Stomach (tissue), 9 donors: ENCODE results near the gene USP12. TPM values are rescaled to one million over a fixed set of nuclear protein-coding genes. Genes with fewer than 3 reads are reported as not detected.

Source experiments
- DNase-seq, 2 donors: peaks; one replicate each; pipeline versions ENCODE4 v3.0.0 to v3.0.0-alpha.2; 2013 to 2019
- H3K27ac ChIP-seq, 5 donors: fragments of 200-600 bp in 4 of 5; sonication (generic) in 4 of 5; one replicate each; pipeline ENCODE4 v1.5.1; 2013 to 2019; ENCODE audit warnings: mild to moderate bottlenecking in 1 of 5, moderate library complexity in 1 of 5
- H3K27me3 ChIP-seq, 3 donors: fragments of 200-600 bp; sonication (generic); one replicate each; pipeline ENCODE4 v1.5.1; 2017 to 2019; ENCODE audit warnings: mixed run types in 1 of 3
- H3K36me3 ChIP-seq, 4 donors: fragments of 200-600 bp; sonication (generic); 1 replicate in 3 of 4; 2 replicates in 1 of 4; pipeline ENCODE4 v1.5.1; 2016 to 2019
- H3K4me1 ChIP-seq, 4 donors: fragments of 200-600 bp; sonication (generic); one replicate each; pipeline ENCODE4 v1.5.1; 2016 to 2019
- H3K4me3 ChIP-seq, 4 donors: fragments of 200-600 bp; sonication (generic) in 3 of 4; one replicate each; pipeline ENCODE4 v1.5.1; 2016 to 2019; ENCODE audit warnings: mild to moderate bottlenecking in 1 of 4
- H3K9me3 ChIP-seq, 4 donors: fragments of 200-600 bp; sonication (generic); one replicate each; pipeline ENCODE4 v1.5.1; 2016 to 2019
- CTCF ChIP-seq, 7 experiments: fragments of 450-650 bp in 4 of 7; fragments of 200-600 bp in 3 of 7; sonication (generic) in 3 of 7; IDR thresholded peaks; one replicate each; pipeline ENCODE4 v1.5.1; 2016 to 2019; ENCODE audit warnings: antibody characterized with exemption in 7 of 7, control low read depth in 2 of 7, mild to moderate bottlenecking in 1 of 7
- EP300 ChIP-seq: sonication (generic); formaldehyde crosslinking; IDR thresholded peaks from one replicate; pipeline ENCODE4 v1.6.1; 2017; ENCODE audit warnings: antibody characterized with exemption
- POLR2A ChIP-seq, 4 donors: fragments of 450-650 bp; IDR thresholded peaks; one replicate each; pipeline ENCODE4 v1.6.1; 2016; ENCODE audit warnings: antibody characterized with exemption in 4 of 4, control low read depth in 2 of 4, mild to moderate bottlenecking in 1 of 4, moderate library complexity in 1 of 4
- POLR2AphosphoS5 ChIP-seq, 3 donors: sonication (generic); formaldehyde crosslinking; IDR thresholded peaks; one replicate each; pipeline ENCODE4 v1.6.1; 2016; ENCODE audit warnings: antibody characterized with exemption in 3 of 3
- WGBS, 5 donors: extraction: QIAGEN DNeasy Blood & Tissue Kit in 3 of 5; methylation state at CpG; one replicate each; pipeline versions ENCODE4 v1.1.5 to v1.1.7; 2013 to 2018; 5-methylcytosine and 5-hydroxymethylcytosine counted together
- intact Hi-C: fragments of 100-400 bp; cut with DNase I; formaldehyde crosslinking; loops from one replicate; pipeline ENCODE4 v1.15.1; 2023; ENCODE audit warnings: low total_unique reads
- polyA plus RNA-seq, 3 donors: library from polyadenylated mRNA; stranded (reverse); fragments of 200-250 nt; gene quantifications; one replicate each; pipeline ENCODE4 v1.2.3, GENCODE V29; 2013
- total RNA-seq, 5 donors: library from RNA; depleted of rRNA; stranded (reverse); fragments of >200 nt; gene quantifications; one replicate each; pipeline versions ENCODE4 v1.1.0 to v1.2.3, GENCODE V29; 2014 to 2016
- donor health status: healthy with polysubstance abuse.
- donor health status: Bipolar disorder and iron deficiency.
- donor health status: healthy.

The USP12 gene
- total and polyA plus RNA-seq, 8 donors: 6.9 to 59.7 (median 21.6) TPM

- no peak for TF ChIP-seq CTCF (IDR thresholded peaks at IDR 0.05)
- no peak for TF ChIP-seq POLR2A (IDR thresholded peaks at IDR 0.05)
- TF ChIP-seq POLR2AphosphoS5 (IDR thresholded peaks at IDR 0.05): no peak
- no peak for TF ChIP-seq EP300
- Histone ChIP-seq H3K9me3 (no peaks in the 10 kb centered on the region), H3K4me1 (peaks cover 0 to 49% (median 26%) of the 10 kb centered on the region in 4 donors), H3K27me3 (no peaks in the 10 kb centered on the region), H3K4me3 (no peak overlapping the region), H3K36me3 (no peaks in the 10 kb centered on the region), H3K27ac (no peak overlapping the region)
- intact Hi-C loops: no loop called here
- DNase-seq: no peak
- 88 to 91% (median 90%) methylated on average over 5 of the region's 5 CpGs for WGBS, 5 donors
Measured at GRCh38 chr13:27159806-27160563, 11.6 kb downstream of the USP12 start.

- H3K4me3 ChIP-seq: no peak overlapping the region
- no peak overlapping the region for H3K27ac ChIP-seq
- H3K27me3 ChIP-seq: no peaks in the 10 kb centered on the region
- peaks cover 0 to 51% (median 20%) of the 10 kb centered on the region in 4 donors for H3K4me1 ChIP-seq
- WGBS, 5 donors: 95 to 98% (median 97%) methylated on average over 5 of the region's 5 CpGs
- no peaks in the 10 kb centered on the region for H3K9me3 ChIP-seq
- no peak for DNase-seq
- no peaks in the 10 kb centered on the region for H3K36me3 ChIP-seq
- intact Hi-C loops: no loop called here
- TF ChIP-seq EP300: no peak
- no peak for TF ChIP-seq POLR2A (IDR thresholded peaks at IDR 0.05)
- TF ChIP-seq CTCF (IDR thresholded peaks at IDR 0.05): no peak
- no peak for TF ChIP-seq POLR2AphosphoS5 (IDR thresholded peaks at IDR 0.05)
Measured at GRCh38 chr13:27158335-27158734, 13.3 kb downstream of the USP12 start.

- no peak for TF ChIP-seq EP300
- no peak for TF ChIP-seq POLR2A (IDR thresholded peaks at IDR 0.05)
- TF ChIP-seq POLR2AphosphoS5 (IDR thresholded peaks at IDR 0.05): no peak
- TF ChIP-seq CTCF (IDR thresholded peaks at IDR 0.05): no peak
- no peaks in the 10 kb centered on the region for H3K9me3 ChIP-seq
- H3K27me3 ChIP-seq: no peaks in the 10 kb centered on the region
- no peaks in the 10 kb centered on the region for H3K36me3 ChIP-seq
- H3K27ac ChIP-seq: no peak overlapping the region
- 50 to 57% (median 52%) methylated on average over 4 of the region's 4 CpGs for WGBS, 5 donors
- H3K4me3 ChIP-seq: no peak overlapping the region
- intact Hi-C loops: no loop called here
- no peak for DNase-seq
- peaks cover 0 to 59% (median 28%) of the 10 kb centered on the region in 4 donors for H3K4me1 ChIP-seq
Measured at GRCh38 chr13:27151798-27152599, 19.6 kb downstream of the USP12 start.

- H3K4me3 ChIP-seq: no peak overlapping the region
- intact Hi-C loops: no loop called here
- no peak for DNase-seq
- no peaks in the 10 kb centered on the region for H3K36me3 ChIP-seq
- H3K27ac ChIP-seq: no peak overlapping the region
- TF ChIP-seq EP300 (no peak), POLR2AphosphoS5 (IDR thresholded peaks at IDR 0.05) (no peak), CTCF (IDR thresholded peaks at IDR 0.05) (no peak), POLR2A (IDR thresholded peaks at IDR 0.05) (no peak)
- H3K27me3 ChIP-seq: no peaks in the 10 kb centered on the region
- peaks cover 0 to 73% (median 38%) of the 10 kb centered on the region in 4 donors for H3K4me1 ChIP-seq
- WGBS, 5 donors: 95 to 97% (median 97%) methylated on average over 6 of the region's 6 CpGs
- no peaks in the 10 kb centered on the region for H3K9me3 ChIP-seq
Measured at GRCh38 chr13:27149702-27150101, 21.9 kb downstream of the USP12 start.
